ENCODE data around the gene EGFLAM. TPM values are rescaled to one million over a fixed set of nuclear protein-coding genes. Genes with fewer than 3 reads are reported as not detected.

EGFLAM gene
- total and polyA plus RNA-seq, 2 experiments from 2014 or later, result 0.24 to 1.9 TPM

- TF ChIP-seq, protein P1, sequence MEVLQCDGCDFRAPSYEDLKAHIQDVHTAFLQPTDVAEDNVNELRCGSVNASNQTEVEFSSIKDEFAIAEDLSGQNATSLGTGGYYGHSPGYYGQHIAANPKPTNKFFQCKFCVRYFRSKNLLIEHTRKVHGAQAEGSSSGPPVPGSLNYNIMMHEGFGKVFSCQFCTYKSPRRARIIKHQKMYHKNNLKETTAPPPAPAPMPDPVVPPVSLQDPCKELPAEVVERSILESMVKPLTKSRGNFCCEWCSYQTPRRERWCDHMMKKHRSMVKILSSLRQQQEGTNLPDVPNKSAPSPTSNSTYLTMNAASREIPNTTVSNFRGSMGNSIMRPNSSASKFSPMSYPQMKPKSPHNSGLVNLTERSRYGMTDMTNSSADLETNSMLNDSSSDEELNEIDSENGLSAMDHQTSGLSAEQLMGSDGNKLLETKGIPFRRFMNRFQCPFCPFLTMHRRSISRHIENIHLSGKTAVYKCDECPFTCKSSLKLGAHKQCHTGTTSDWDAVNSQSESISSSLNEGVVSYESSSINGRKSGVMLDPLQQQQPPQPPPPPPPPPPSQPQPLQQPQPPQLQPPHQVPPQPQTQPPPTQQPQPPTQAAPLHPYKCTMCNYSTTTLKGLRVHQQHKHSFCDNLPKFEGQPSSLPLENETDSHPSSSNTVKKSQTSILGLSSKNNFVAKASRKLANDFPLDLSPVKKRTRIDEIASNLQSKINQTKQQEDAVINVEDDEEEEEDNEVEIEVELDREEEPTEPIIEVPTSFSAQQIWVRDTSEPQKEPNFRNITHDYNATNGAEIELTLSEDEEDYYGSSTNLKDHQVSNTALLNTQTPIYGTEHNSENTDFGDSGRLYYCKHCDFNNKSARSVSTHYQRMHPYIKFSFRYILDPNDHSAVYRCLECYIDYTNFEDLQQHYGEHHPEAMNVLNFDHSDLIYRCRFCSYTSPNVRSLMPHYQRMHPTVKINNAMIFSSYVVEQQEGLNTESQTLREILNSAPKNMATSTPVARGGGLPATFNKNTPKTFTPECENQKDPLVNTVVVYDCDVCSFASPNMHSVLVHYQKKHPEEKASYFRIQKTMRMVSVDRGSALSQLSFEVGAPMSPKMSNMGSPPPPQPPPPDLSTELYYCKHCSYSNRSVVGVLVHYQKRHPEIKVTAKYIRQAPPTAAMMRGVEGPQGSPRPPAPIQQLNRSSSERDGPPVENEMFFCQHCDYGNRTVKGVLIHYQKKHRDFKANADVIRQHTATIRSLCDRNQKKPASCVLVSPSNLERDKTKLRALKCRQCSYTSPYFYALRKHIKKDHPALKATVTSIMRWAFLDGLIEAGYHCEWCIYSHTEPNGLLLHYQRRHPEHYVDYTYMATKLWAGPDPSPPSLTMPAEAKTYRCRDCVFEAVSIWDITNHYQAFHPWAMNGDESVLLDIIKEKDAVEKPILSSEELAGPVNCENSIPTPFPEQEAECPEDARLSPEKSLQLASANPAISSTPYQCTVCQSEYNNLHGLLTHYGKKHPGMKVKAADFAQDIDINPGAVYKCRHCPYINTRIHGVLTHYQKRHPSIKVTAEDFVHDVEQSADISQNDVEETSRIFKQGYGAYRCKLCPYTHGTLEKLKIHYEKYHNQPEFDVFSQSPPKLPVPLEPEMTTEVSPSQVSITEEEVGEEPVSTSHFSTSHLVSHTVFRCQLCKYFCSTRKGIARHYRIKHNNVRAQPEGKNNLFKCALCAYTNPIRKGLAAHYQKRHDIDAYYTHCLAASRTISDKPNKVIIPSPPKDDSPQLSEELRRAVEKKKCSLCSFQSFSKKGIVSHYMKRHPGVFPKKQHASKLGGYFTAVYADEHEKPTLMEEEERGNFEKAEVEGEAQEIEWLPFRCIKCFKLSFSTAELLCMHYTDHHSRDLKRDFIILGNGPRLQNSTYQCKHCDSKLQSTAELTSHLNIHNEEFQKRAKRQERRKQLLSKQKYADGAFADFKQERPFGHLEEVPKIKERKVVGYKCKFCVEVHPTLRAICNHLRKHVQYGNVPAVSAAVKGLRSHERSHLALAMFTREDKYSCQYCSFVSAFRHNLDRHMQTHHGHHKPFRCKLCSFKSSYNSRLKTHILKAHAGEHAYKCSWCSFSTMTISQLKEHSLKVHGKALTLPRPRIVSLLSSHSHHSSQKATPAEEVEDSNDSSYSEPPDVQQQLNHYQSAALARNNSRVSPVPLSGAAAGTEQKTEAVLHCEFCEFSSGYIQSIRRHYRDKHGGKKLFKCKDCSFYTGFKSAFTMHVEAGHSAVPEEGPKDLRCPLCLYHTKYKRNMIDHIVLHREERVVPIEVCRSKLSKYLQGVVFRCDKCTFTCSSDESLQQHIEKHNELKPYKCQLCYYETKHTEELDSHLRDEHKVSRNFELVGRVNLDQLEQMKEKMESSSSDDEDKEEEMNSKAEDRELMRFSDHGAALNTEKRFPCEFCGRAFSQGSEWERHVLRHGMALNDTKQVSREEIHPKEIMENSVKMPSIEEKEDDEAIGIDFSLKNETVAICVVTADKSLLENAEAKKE (CRISPR knock-in tag; IDR thresholded peaks at IDR 0.05), result no peak
- TF ChIP-seq CREB1 (CRISPR knock-in tag; IDR thresholded peaks at IDR 0.05; ENCODE audit: low read depth) (no peak), STAT1 (IDR thresholded peaks at IDR 0.05; ENCODE audit: unreplicated experiment) (no peak)
Measured at GRCh38 chr5:38211354-38211710, 47.0 kb upstream of the EGFLAM start (continued).

GRCh38 chr5:38212307-38212706, 46.1 kb upstream of the EGFLAM start:
- H3K4me1 Mint-ChIP-seq, result peaks cover 2% of the 10 kb centered on the region; the same call in 1 of the 3 replicates

More at GRCh38 chr5:38212307-38212706, 46.1 kb upstream of the EGFLAM start:
- H3F3A ChIP-seq (replicated peaks; ENCODE audit: low read depth), result no peaks in the 10 kb centered on the region
- H3K36me3 ChIP-seq (ENCODE audit: insufficient read depth), result no peaks in the 10 kb centered on the region
- no peak overlapping the region for H3K4me3 ChIP-seq
- no peaks in the 10 kb centered on the region for H4K20me1 ChIP-seq (replicated peaks; ENCODE audit: insufficient read depth)
- no peak overlapping the region for H3K4me3 Mint-ChIP-seq
- TF ChIP-seq, protein P2, sequence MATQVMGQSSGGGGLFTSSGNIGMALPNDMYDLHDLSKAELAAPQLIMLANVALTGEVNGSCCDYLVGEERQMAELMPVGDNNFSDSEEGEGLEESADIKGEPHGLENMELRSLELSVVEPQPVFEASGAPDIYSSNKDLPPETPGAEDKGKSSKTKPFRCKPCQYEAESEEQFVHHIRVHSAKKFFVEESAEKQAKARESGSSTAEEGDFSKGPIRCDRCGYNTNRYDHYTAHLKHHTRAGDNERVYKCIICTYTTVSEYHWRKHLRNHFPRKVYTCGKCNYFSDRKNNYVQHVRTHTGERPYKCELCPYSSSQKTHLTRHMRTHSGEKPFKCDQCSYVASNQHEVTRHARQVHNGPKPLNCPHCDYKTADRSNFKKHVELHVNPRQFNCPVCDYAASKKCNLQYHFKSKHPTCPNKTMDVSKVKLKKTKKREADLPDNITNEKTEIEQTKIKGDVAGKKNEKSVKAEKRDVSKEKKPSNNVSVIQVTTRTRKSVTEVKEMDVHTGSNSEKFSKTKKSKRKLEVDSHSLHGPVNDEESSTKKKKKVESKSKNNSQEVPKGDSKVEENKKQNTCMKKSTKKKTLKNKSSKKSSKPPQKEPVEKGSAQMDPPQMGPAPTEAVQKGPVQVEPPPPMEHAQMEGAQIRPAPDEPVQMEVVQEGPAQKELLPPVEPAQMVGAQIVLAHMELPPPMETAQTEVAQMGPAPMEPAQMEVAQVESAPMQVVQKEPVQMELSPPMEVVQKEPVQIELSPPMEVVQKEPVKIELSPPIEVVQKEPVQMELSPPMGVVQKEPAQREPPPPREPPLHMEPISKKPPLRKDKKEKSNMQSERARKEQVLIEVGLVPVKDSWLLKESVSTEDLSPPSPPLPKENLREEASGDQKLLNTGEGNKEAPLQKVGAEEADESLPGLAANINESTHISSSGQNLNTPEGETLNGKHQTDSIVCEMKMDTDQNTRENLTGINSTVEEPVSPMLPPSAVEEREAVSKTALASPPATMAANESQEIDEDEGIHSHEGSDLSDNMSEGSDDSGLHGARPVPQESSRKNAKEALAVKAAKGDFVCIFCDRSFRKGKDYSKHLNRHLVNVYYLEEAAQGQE (IDR thresholded peaks at IDR 0.05; ENCODE audit: unreplicated experiment), result no peak
- TF ChIP-seq ZNF114 (CRISPR knock-in tag; IDR thresholded peaks at IDR 0.05), result no peak
- TF ChIP-seq ZNF331 (CRISPR knock-in tag; IDR thresholded peaks at IDR 0.05; ENCODE audit: low read depth), result no peak
- no peak for TF ChIP-seq POLR2AphosphoS5 (IDR thresholded peaks at IDR 0.05; ENCODE audit: low read depth)
- TF ChIP-seq CREB1 (CRISPR knock-in tag; IDR thresholded peaks at IDR 0.05; ENCODE audit: low read depth), result no peak
- TF ChIP-seq CTCF (conservative IDR thresholded peaks at IDR 0.05; ENCODE audit: low read depth in 2 of 2), result no peak
- TF ChIP-seq EZH2phosphoT487 (IDR thresholded peaks at IDR 0.05; ENCODE audit: unreplicated experiment), result no peak
- no peak for TF ChIP-seq JUNB (IDR thresholded peaks at IDR 0.05; ENCODE audit: unreplicated experiment)
- no peak for TF ChIP-seq EZH2 (IDR thresholded peaks at IDR 0.05; ENCODE audit: low read depth, unreplicated experiment)
- TF ChIP-seq, protein P3, sequence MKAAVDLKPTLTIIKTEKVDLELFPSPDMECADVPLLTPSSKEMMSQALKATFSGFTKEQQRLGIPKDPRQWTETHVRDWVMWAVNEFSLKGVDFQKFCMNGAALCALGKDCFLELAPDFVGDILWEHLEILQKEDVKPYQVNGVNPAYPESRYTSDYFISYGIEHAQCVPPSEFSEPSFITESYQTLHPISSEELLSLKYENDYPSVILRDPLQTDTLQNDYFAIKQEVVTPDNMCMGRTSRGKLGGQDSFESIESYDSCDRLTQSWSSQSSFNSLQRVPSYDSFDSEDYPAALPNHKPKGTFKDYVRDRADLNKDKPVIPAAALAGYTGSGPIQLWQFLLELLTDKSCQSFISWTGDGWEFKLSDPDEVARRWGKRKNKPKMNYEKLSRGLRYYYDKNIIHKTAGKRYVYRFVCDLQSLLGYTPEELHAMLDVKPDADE (IDR thresholded peaks at IDR 0.05), result no peak
- TF ChIP-seq STAT1 (IDR thresholded peaks at IDR 0.05; ENCODE audit: unreplicated experiment), result no peak
- H3K4me1 ChIP-seq (ENCODE audit: insufficient read depth), result no peaks in the 10 kb centered on the region
- no peaks in the 10 kb centered on the region for H3K79me2 ChIP-seq (replicated peaks; ENCODE audit: insufficient read depth)
- H2AFZ ChIP-seq, result no peak overlapping the region
- H3K27ac ChIP-seq (ENCODE audit: low read depth), result no peak overlapping the region
- no peaks in the 10 kb centered on the region for H3K36me3 Mint-ChIP-seq (ENCODE audit: low read depth)
- H3K9me3 Mint-ChIP-seq, result no peaks in the 10 kb centered on the region
- no peaks in the 10 kb centered on the region for H3K9me2 ChIP-seq (ENCODE audit: insufficient read depth)
- DNase-seq (ENCODE audit: low spot score) (no peak), ATAC-seq (no peak)
- no peaks in the 10 kb centered on the region for H3K27me3 ChIP-seq (ENCODE audit: insufficient read depth)
- H3K27ac Mint-ChIP-seq, result no peak overlapping the region
- H3K4me2 ChIP-seq, result no peak overlapping the region
- H3K27me3 Mint-ChIP-seq (ENCODE audit: insufficient read depth, low read depth, poor library complexity), result peaks cover 5% of the 10 kb centered on the region

Measured in GM23338 (cell line).